Cortex of kidney (tissue), 1 donor: ENCODE results near the gene SERINC5.
"Not testable (repeated sequence)": the region's sequence is repeated elsewhere in the genome, so short reads cannot be mapped to it uniquely, and the experiment has no call there.

ENCODE experiments used
- DNase-seq: peaks from one replicate; lab custom pipeline; 2025; lab: John Stamatoyannopoulos, UW

Gene SERINC5

DNA sequence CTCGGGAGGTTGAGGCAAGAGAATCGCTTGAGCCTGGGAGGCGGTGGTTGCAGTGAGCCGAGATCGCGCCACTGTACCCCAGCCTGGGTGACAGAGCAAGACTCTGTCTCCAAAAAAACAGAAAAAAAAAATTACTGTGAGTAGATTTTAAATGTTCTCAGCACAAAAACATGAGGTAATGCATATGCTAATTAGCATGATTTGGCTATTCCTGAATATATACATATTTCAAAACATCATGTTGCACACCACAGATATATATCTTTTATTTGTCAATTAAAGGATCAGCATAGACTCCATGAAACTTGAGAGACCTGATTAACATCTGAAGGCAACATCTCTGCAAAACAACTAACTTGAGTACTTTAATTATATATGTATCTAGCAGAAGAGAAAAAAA, 117.4 kb downstream of the SERINC5 start:
- DNase-seq: no peak

DNA sequence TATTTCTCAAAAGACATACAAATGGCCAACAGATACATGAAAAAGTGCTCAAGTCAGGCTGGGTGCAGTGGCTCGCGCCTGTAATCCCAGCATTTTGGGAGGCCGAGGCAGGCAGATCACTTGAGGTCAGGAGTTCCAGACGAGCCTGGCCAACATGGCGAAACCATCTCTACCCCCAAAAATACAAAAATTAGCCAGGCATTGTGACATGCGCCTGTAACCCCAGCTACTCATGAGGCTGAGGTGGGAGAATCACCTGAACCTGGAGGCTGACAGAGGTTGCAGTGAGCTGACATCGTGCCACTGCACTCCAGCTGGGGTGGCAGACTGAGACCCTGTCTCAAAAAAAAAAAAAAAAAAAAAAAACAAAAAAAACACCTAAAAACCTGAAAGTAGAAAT, 119.0 kb downstream of the SERINC5 start:
- DNase-seq: not testable (repeated sequence)

- no peak for DNase-seq
Measured at GRCh38 chr5:80134876-80135275, 121.0 kb downstream of the SERINC5 start.

DNA sequence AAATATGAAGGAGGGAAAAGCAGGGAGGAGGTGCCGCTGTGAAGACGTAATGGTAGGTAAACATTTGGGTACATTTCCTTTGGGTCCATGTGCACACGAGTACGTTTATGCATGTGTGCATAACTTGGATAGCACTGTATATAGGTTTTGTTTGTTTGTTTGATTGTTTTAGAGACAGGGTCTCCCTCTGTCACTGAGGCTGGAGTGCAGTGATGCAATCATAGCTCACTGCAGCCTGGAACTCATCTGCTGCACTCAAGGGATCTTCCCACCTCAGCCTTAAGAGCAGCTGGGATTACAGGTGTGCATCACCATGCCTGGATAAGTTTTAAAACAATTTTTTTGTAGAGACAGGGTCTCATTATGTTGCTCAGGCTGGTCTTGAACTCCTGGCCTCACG, 126.7 kb downstream of the SERINC5 start:
- no peak for DNase-seq

- DNase-seq: no peak
Measured at GRCh38 chr5:80128141-80128540, 127.7 kb downstream of the SERINC5 start.

DNA sequence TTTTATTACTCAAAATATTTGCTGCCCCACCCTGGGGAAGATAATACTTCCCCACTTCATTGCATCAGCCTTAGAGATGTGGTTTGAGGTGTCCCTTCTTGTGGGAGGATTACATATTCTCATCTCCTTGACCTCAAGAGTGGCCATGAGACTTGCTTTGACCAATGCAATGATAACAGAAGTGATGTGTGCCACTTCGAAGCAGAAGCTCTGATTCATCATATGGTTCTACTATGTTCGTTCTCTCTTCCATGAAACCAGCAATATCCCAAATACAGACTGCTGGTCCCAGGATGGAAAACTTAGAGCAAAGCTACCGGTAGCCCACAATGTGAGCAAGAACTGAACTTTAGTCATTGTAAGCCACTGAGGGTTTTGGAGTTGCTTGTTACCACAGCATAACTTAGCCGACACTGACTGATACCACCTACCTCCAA, 128.7 kb downstream of the SERINC5 start:
- DNase-seq: no peak

DNA sequence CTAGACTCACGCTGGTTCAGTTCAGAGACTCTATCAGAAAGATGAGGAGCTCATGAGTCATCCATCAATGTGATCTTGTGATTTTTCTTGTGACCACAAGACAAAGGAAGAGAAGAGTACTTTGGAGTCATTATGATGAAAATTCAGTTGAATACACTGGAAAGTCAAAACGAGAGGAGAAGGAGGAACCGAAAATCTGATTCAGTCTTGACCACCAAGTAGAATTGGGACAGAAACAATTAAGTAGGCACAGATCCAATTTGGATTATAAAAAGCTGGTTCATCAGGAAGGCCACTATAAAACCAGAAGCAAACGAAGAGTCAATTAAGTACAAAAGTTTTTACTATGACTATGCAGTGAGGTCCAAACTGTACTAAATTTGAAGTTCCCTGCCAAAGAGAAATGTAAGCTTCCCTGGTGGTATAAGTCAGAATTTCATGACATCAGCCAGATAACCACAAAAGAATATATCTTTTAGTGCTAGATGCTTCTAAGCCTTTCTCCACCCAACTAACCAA, 129.8 kb downstream of the SERINC5 start:
- no peak for DNase-seq

GRCh38 chr5:80125022-80125961, 130.6 kb downstream of the SERINC5 start:
- DNase-seq: no peak

- no peak for DNase-seq
Measured at GRCh38 chr5:80124121-80124918, 131.5 kb downstream of the SERINC5 start.

GRCh38 chr5:80122579-80122978, 133.3 kb downstream of the SERINC5 start:
- no peak for DNase-seq

- no peak for DNase-seq
Measured at GRCh38 chr5:80119372-80119771, 136.5 kb downstream of the SERINC5 start.

GRCh38 chr5:80117446-80117845, 138.4 kb downstream of the SERINC5 start:
- no peak for DNase-seq

- no peak for DNase-seq
Measured at GRCh38 chr5:80116465-80116864, 139.4 kb downstream of the SERINC5 start.

- DNase-seq: no peak
Measured at GRCh38 chr5:80116000-80116399, 139.8 kb downstream of the SERINC5 start.

DNA sequence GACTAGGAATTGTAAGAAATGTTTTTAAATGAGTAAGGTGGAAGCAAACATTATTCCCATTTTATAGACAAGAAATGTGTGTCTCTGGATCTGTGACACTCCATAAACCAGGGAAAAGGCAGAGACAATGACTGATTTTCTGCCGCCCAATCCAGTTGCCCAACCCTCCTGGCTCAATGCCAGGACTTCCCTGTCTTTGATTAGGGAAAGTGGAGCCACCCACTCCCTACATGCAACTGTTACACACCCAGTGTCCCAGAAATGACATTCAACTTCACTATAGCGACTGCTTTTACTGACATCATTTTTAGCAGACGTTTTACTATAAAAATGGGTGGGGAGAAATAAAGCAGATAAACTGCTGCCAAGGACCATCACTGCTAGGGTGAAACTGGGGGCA, 141.0 kb downstream of the SERINC5 start:
- DNase-seq: no peak

DNA sequence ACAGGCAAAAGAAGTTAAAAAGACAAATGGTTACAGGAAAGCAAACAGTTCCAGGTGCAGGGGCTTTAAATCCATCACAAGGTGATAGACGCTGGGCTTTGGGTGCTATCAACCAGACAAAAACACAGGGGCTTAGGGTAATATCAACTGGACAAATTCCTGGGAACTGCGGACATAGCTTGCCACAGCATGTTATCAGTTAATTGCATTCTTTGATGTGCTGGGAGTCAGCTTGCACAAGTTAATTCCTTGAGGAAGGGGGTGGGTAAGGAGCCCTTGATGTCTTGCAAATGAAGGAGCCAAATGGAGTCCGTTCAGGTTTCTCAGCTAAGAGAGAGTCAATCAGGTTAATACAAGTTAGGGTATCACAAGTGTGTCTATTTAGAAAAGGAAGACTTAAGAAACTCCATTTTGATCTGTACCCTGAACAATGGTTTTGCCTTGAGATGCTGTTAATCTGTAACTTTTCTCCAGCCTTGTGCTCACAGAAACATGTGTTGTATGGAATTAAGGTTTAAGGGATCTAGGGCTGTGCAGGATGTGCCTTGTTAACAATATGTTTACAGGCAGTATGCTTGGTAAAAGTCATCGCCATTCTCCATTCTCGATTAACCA, 144.4 kb downstream of the SERINC5 start:
- DNase-seq: not testable (repeated sequence)

GRCh38 chr5:80109646-80110478, 146.0 kb downstream of the SERINC5 start:
- DNase-seq: no peak

- no peak for DNase-seq
Measured at GRCh38 chr5:80106916-80107315, 148.9 kb downstream of the SERINC5 start.

DNA sequence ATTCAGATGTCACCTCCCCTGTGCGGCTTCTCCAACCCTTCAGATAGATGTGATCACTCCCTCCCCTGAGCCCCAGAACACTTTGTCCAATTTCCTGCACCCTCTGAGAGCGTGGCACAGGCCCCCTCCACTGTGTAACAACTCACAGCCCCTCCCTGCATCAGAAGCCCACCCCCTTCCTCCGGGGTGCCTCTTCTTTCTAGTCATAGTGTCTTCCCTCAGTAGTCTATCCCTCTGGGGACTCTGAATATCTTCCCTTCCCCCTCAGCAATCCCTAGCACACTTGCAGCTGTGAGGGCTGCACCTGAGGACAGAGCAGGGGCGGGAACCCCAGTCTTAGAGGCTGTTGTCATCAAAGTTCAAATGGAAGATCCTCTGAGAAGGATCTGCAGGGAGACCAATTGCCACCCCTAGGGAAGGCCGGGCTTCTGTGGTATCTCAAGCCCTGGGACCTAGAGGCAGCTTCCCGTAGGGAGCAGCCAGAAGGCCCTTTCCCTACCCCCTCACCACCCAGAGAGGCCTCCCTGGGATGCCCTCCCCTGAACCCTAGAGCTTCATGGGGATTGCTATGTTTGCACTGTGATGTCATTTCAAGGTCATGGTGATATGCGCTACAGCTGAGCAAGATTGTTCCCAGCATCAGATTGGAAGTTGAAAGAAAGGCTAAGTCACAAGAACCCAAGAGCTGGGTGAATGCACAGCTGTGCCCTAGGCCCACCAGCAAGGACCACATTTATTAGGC, 150.0 kb downstream of the SERINC5 start:
- no peak for DNase-seq

DNA sequence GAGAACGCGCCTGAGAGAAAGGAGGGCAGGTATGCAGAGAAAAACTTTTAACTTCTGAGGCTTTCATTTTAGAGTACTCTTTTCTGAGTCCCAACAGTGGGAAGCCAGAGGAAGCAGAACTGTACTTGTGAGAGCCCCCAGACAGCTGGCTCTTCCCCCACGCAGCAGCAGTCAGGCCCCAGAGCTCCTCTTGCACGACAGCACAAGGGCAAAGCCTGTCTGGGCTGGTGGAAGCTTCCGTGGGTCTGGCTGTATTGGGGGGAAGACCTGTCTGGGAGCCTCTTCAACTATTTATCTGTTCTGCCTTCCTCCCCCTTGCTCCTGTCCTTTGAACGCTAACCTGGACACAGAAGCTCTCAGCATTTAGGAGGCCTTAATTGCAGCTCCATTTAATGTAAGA, 152.5 kb downstream of the SERINC5 start:
- DNase-seq: no peak

DNA sequence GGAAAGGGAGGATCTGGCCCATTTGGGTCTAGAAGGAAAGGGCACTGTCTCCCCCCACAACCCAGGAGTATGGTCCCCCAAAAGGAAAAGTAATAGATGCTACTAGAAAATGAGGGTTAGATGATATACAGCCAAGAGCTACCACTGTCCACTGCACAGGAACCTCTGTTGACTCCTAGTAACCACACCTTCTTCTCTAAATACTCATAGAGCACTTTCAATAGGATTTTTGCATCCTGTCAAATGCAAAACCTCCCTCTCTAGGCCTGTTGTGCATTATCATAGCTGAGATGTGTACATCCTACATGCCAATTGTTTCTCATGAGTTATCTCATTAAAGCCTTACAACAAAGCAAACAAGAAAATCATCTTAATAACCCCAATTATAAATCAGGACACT, 153.9 kb downstream of the SERINC5 start:
- no peak for DNase-seq
